GM12878 (cell line): ENCODE measurements around the gene THAP5. TPM values are rescaled to one million over a fixed set of nuclear protein-coding genes. Genes with fewer than 3 reads are reported as not detected.

Experiments
- ATAC-seq: fragments of 200-7000 bp; cut with Tn5 transposase; 3 replicates; pipeline ENCODE4 v1.9.1; 2020; ENCODE audit warnings: mild to moderate bottlenecking, moderate library complexity
- BruUV-seq: library from RNA; stranded (reverse); fragments of 400-500 nt; replicated peaks from 2 replicates; lab custom pipeline; 2021; lab: Mats Ljungman, UMichigan
- CTCF ChIA-PET: fragments of 300-600 bp; sonication (Branson Sonifier 250); formaldehyde crosslinking; extraction: SDS; loops from one replicate; lab custom pipeline; 2021; ENCODE audit warnings: inconsistent platforms; lab: Yijun Ruan, JAX
- POLR2A ChIA-PET: fragments of 350-600 bp; formaldehyde crosslinking; extraction: SDS; loops from one replicate; lab custom pipeline; 2021; ENCODE audit warnings: inconsistent platforms; lab: Charles Lee
- RAD21 ChIA-PET: fragments of 300-600 bp; sonication (Branson Sonifier 250); formaldehyde crosslinking; loops from one replicate; lab custom pipeline; 2023; ENCODE audit warnings: antibody characterized with exemption; ENCODE audit not compliant: unreplicated experiment; lab: Charles Lee
- SMC1A ChIA-PET: fragments of 300-600 bp; sonication (Branson Sonifier 250); formaldehyde crosslinking; loops from one replicate; lab custom pipeline; 2023; ENCODE audit not compliant: unreplicated experiment, uncharacterized antibody; lab: Charles Lee
- DNase-seq: peaks from one replicate; pipeline ENCODE4 v3.0.0-alpha.2; 2011; ENCODE audit warnings: low read depth, low spot score
- FAIRE-seq: peaks from 3 replicates; lab custom pipeline; 2011; peaks lifted over from hg19 to GRCh38; lab: Jason Lieb, UNC
- H2AFZ ChIP-seq: 2 replicates; pipeline ENCODE4 v1.6.0; 2011; ENCODE audit warnings: low read depth, low read length, control low read depth; ENCODE audit not compliant: control insufficient read depth
- H3K27ac ChIP-seq: 2 replicates; pipeline ENCODE4 v1.5.1; 2011; ENCODE audit warnings: control low read depth; ENCODE audit not compliant: control insufficient read depth, insufficient read depth
- H3K27me3 ChIP-seq, 2 experiments: replicated peaks in 1 of 2; 2 replicates each; pipeline versions ENCODE4 v1.6.0 to v1.6.1; 2011; ENCODE audit warnings: low read length in 1 of 2; ENCODE audit not compliant: control insufficient read depth in 2 of 2, insufficient read depth in 2 of 2
- H3K36me3 ChIP-seq, 2 experiments: 2 replicates each; pipeline ENCODE4 v1.5.1; 2011; ENCODE audit warnings: low read length in 1 of 2; ENCODE audit not compliant: control insufficient read depth in 2 of 2, insufficient read depth in 2 of 2
- H3K4me1 ChIP-seq: 2 replicates; pipeline ENCODE4 v1.6.1; 2011; ENCODE audit warnings: mild to moderate bottlenecking, low read length, moderate library complexity, mixed read lengths; ENCODE audit not compliant: control insufficient read depth, insufficient read depth
- H3K4me2 ChIP-seq: 2 replicates; pipeline ENCODE4 v1.6.0; 2011; ENCODE audit warnings: control low read depth; ENCODE audit not compliant: control insufficient read depth, insufficient read depth
- H3K4me3 ChIP-seq: fragments of 200-600 bp; sonication (generic); 2 replicates; pipeline ENCODE4 v1.5.1; 2016
- H3K79me2 ChIP-seq: 2 replicates; pipeline ENCODE4 v1.6.0; 2011; ENCODE audit warnings: low read length; ENCODE audit not compliant: control insufficient read depth, insufficient read depth
- H3K9ac ChIP-seq: 2 replicates; pipeline ENCODE4 v1.8.0; 2011; ENCODE audit warnings: low read length, control low read depth, mixed read lengths; ENCODE audit not compliant: control insufficient read depth, insufficient read depth
- H3K9me3 ChIP-seq: replicated peaks from 3 replicates; pipeline ENCODE4 v1.5.1; 2011; ENCODE audit warnings: mild to moderate bottlenecking, low read length; ENCODE audit not compliant: control insufficient read depth, insufficient read depth
- H4K20me1 ChIP-seq: 2 replicates; pipeline ENCODE4 v1.6.0; 2011; ENCODE audit not compliant: control insufficient read depth, insufficient read depth
- BHLHE40 ChIP-seq, 2 experiments: fragments of 450-650 bp in 1 of 2; IDR thresholded peaks; 2 replicates each; pipeline ENCODE4 v1.6.1; 2011 to 2017; ENCODE audit warnings: low read depth in 2 of 2, borderline replicate concordance in 1 of 2, improper control_type of control experiment in 1 of 2, low read length in 1 of 2, mild to moderate bottlenecking in 1 of 2
- CREB1 ChIP-seq: IDR thresholded peaks from 2 replicates; pipeline ENCODE4 v1.6.1; 2012; ENCODE audit warnings: low read depth, mild to moderate bottlenecking, inconsistent platforms
- E2F4 ChIP-seq: IDR thresholded peaks from 2 replicates; pipeline ENCODE4 v1.6.1; 2012; ENCODE audit warnings: low read depth, low read length, improper control_type of control experiment
- E4F1 ChIP-seq: fragments of 450-650 bp; IDR thresholded peaks from 2 replicates; pipeline ENCODE4 v1.6.1; 2018; ENCODE audit warnings: borderline replicate concordance, mild to moderate bottlenecking; ENCODE audit not compliant: partially characterized antibody
- ESRRA ChIP-seq: IDR thresholded peaks from 2 replicates; pipeline ENCODE4 v1.6.1; 2012; ENCODE audit warnings: mild to moderate bottlenecking, low read length, improper control_type of control experiment
- FOXK2 ChIP-seq: fragments of 450-650 bp; IDR thresholded peaks from 2 replicates; pipeline ENCODE4 v1.6.1; 2017; ENCODE audit warnings: mild to moderate bottlenecking, moderate library complexity
- IRF5 ChIP-seq: fragments of 450-650 bp; IDR thresholded peaks from 2 replicates; pipeline ENCODE4 v1.6.1; 2017; ENCODE audit warnings: borderline replicate concordance
- KAT2A ChIP-seq: conservative IDR thresholded peaks from 2 replicates; pipeline ENCODE4 v1.6.1; 2011; ENCODE audit warnings: low read depth, low read length; ENCODE audit not compliant: control insufficient read depth
- MEF2A ChIP-seq: IDR thresholded peaks from 2 replicates; pipeline ENCODE4 v1.6.1; 2011; ENCODE audit warnings: low read depth, mild to moderate bottlenecking, low read length, moderate library complexity; ENCODE audit not compliant: insufficient read depth
- PML ChIP-seq: IDR thresholded peaks from 2 replicates; pipeline ENCODE4 v1.6.1; 2012; ENCODE audit warnings: low read length, inconsistent platforms
- POU2F2 ChIP-seq: IDR thresholded peaks from 3 replicates; pipeline ENCODE4 v1.6.1; 2011; ENCODE audit warnings: low read depth, mild to moderate bottlenecking, low read length, borderline replicate concordance
- SIN3A ChIP-seq: IDR thresholded peaks from 2 replicates; pipeline ENCODE4 v1.6.1; 2012; ENCODE audit warnings: low read depth, low read length, improper control_type of control experiment
- SIX5 ChIP-seq: IDR thresholded peaks from 2 replicates; pipeline ENCODE4 v1.6.1; 2011; ENCODE audit warnings: mild to moderate bottlenecking, low read depth, low read length, moderate library complexity; ENCODE audit not compliant: severe bottlenecking
- SPI1 ChIP-seq: IDR thresholded peaks from 2 replicates; pipeline ENCODE4 v1.6.1; 2011; ENCODE audit warnings: low read depth, mild to moderate bottlenecking, low read length, moderate library complexity, borderline replicate concordance; ENCODE audit not compliant: insufficient read depth
- TCF12 ChIP-seq: IDR thresholded peaks from 2 replicates; pipeline ENCODE4 v1.6.1; 2011; ENCODE audit warnings: low read depth, mild to moderate bottlenecking, low read length
- ZNF217 ChIP-seq: fragments of 450-650 bp; IDR thresholded peaks from 2 replicates; pipeline ENCODE4 v1.6.1; 2017; ENCODE audit warnings: antibody characterized with exemption, mild to moderate bottlenecking
- WGBS: methylation state at CpG from one replicate; pipeline ENCODE4 v1.1.6; 2016; ENCODE audit warnings: low lambda C conversion rate; ENCODE audit not compliant: insufficient replicate concordance, insufficient coverage; ENCODE audit errors: missing lambda C conversion rate; 5-methylcytosine and 5-hydroxymethylcytosine counted together
- in situ Hi-C: fragments of 300-500 bp; cut with MboI; formaldehyde crosslinking; loops from 9 replicates; pipeline ENCODE4 v1.14.3; 2018; ENCODE audit warnings: mixed read lengths
- intact Hi-C: fragments of 100-400 bp; cut with micrococcal nuclease; formaldehyde crosslinking; loops from one replicate; pipeline ENCODE4 v1.14.2; 2022; ENCODE audit not compliant: unreplicated experiment
- polyA plus RNA-seq, 11 experiments: library from polyadenylated mRNA; depleted of rRNA in 4 of 11; unstranded in 6 of 11; stranded (reverse) in 5 of 11; fragments of >200 nt; fragmentation: Nextera tagmentation in 4 of 11; fragmentation: Illumina TruSeq in 1 of 11; extraction: Ambion mirVana in 4 of 11; extraction: Trizol in 1 of 11; gene quantifications; 1 replicate in 1 of 11; 2 replicates in 10 of 11; pipeline versions ENCODE4 v1.2.1 to v1.2.3, GENCODE V29; 2011 to 2016; ENCODE audit warnings: inconsistent platforms in 2 of 11, missing spikeins in 2 of 11, low read depth in 1 of 11
- total RNA-seq, 4 experiments: library from RNA; depleted of rRNA in 3 of 4; stranded (reverse); fragments of >200 nt in 3 of 4; fragmentation: Illumina TruSeq in 1 of 4; extraction: Trizol in 1 of 4; gene quantifications; 2 replicates each; pipeline versions ENCODE4 v1.2.1 to v1.2.3, GENCODE V29; 2013 to 2021

THAP5 gene
- total and polyA plus RNA-seq, 10 of the 15 experiments (the other 5 are each of a cell fraction or from before 2014, with no cell fraction given): 13.0 to 47.7 (median 24.2) TPM

- ATAC-seq (no peak), DNase-seq (no peak), FAIRE-seq (no peak)
- Histone ChIP-seq H3K79me2 (no peaks in the 10 kb centered on the region), H3K36me3 (no peaks in the 10 kb centered on the region), H3K9me3 (no peaks in the 10 kb centered on the region), H3K9ac (no peak overlapping the region), H3K4me1 (no peaks in the 10 kb centered on the region), H3K4me3 (no peak overlapping the region), H4K20me1 (no peaks in the 10 kb centered on the region), H3K27ac (no peak overlapping the region), H2AFZ (no peak overlapping the region), H3K27me3 (peaks cover 0 to 2% of the 10 kb centered on the region in 2 experiments; a peak in 3 of 4 replicates), H3K4me2 (no peak overlapping the region)
- intact Hi-C loops (no loop called here), in situ Hi-C loops (no loop called here)
- ChIA-PET SMC1A (interaction anchor here (0.8 kb wide), 1 partner anchor 9 kb away, joined by 3 read pairs; no protein-coding TSS in a partner anchor), RAD21 (no interaction called here), POLR2A (no interaction called here), CTCF (no interaction called here)
- 0% methylated on average over 1 of the region's 1 CpG for WGBS
- no peak for TF ChIP-seq KAT2A
- no peak for TF ChIP-seq TCF12
- TF ChIP-seq PML: no peak
- no peak for TF ChIP-seq IRF5
- no peak for TF ChIP-seq SPI1
- TF ChIP-seq E4F1: no peak
- no peak for TF ChIP-seq FOXK2
- no peak for TF ChIP-seq MEF2A
- TF ChIP-seq ZNF217: no peak
- TF ChIP-seq SIN3A: no peak
- TF ChIP-seq CREB1: no peak
- no peak for TF ChIP-seq POU2F2
- no peak for TF ChIP-seq E2F4
- no peak for TF ChIP-seq ESRRA
- no peak for TF ChIP-seq BHLHE40 (IDR thresholded peaks at IDR 0.05; ENCODE audit: borderline replicate concordance in 1 of 2, low read depth in 2 of 2, low read length in 1 of 2)
- no peak for TF ChIP-seq SIX5
- no TSS peak for BruUV-seq
Observed at GRCh38 chr7:108600399-108600798, 30.9 kb upstream of the THAP5 start.
